GM12878 (cell line): Measurements from ENCODE around the gene KCNAB3.

ENCODE experiments used
- EZH2 ChIP-seq: IDR thresholded peaks from 2 replicates; pipeline ENCODE4 v1.6.1; 2012; ENCODE audit warnings: low read depth, mild to moderate bottlenecking, control low read depth, inconsistent platforms, low read length, borderline replicate concordance; ENCODE audit not compliant: control insufficient read depth
- HDAC2 ChIP-seq: fragments of 200-600 bp; sonication (generic); IDR thresholded peaks from 2 replicates; pipeline ENCODE4 v1.6.1; 2017
- KDM1A ChIP-seq: fragments of 200-600 bp; sonication (generic); IDR thresholded peaks from 2 replicates; pipeline ENCODE4 v1.6.1; 2016; ENCODE audit warnings: borderline replicate concordance
- NFYB ChIP-seq: IDR thresholded peaks from 2 replicates; pipeline ENCODE4 v1.6.1; 2011; ENCODE audit warnings: low read depth, mild to moderate bottlenecking, low read length, improper control_type of control experiment, moderate library complexity; ENCODE audit not compliant: insufficient read depth
- NR2C2 ChIP-seq: IDR thresholded peaks from 2 replicates; pipeline ENCODE4 v1.6.1; 2011; ENCODE audit warnings: borderline replicate concordance, low read depth; ENCODE audit not compliant: control insufficient read depth, insufficient read length
- POLR2A ChIP-seq: IDR thresholded peaks from 2 replicates; pipeline ENCODE4 v1.6.1; 2011; ENCODE audit warnings: low read depth, mild to moderate bottlenecking, low read length
- RELA ChIP-seq: fragments of 450-650 bp; IDR thresholded peaks from 2 replicates; pipeline ENCODE4 v1.8.0; 2014; ENCODE audit warnings: borderline replicate concordance; ENCODE audit not compliant: partially characterized antibody
- SREBF1 ChIP-seq: IDR thresholded peaks from 2 replicates; pipeline ENCODE4 v1.6.1; 2012; ENCODE audit warnings: mild to moderate bottlenecking, low read length
- SRF ChIP-seq, 2 experiments: IDR thresholded peaks; 2 replicates each; pipeline ENCODE4 v1.6.1; 2011; ENCODE audit warnings: low read depth in 2 of 2, low read length in 2 of 2, mild to moderate bottlenecking in 1 of 2, moderate library complexity in 1 of 2
- SUZ12 ChIP-seq: fragments of 200-600 bp; sonication (generic); IDR thresholded peaks from one replicate; pipeline ENCODE4 v1.6.1; 2018; ENCODE audit warnings: antibody characterized with exemption, mild to moderate bottlenecking; ENCODE audit not compliant: unreplicated experiment
- ZNF217 ChIP-seq: fragments of 450-650 bp; IDR thresholded peaks from 2 replicates; pipeline ENCODE4 v1.6.1; 2017; ENCODE audit warnings: antibody characterized with exemption, mild to moderate bottlenecking
- TF ChIP-seq, protein P1 (sequence below), 3 experiments: IDR thresholded peaks in 2 of 3; conservative IDR thresholded peaks in 1 of 3; 2 replicates each; pipeline ENCODE4 v1.5.1; 2011; ENCODE audit warnings: low read depth in 3 of 3, low read length in 3 of 3, mild to moderate bottlenecking in 3 of 3, control low read depth in 2 of 3, moderate library complexity in 2 of 3, inconsistent platforms in 1 of 3, mixed read lengths in 1 of 3; ENCODE audit not compliant: control insufficient read depth in 2 of 3, insufficient read depth in 1 of 3; ENCODE audit errors: extremely low read depth in 1 of 3
- TF ChIP-seq, protein P2 (sequence below): fragments of 450-650 bp; IDR thresholded peaks from 2 replicates; pipeline ENCODE4 v1.6.1; 2016; ENCODE audit warnings: mild to moderate bottlenecking

- TF ChIP-seq EZH2 (no peak), KDM1A (no peak), RELA (no peak), SUZ12 (no peak), HDAC2 (no peak), NFYB (no peak), SREBF1 (no peak), SRF (IDR thresholded peaks at IDR 0.05; ENCODE audit: low read depth in 2 of 2, low read length in 2 of 2) (no peak), NR2C2 (no peak), ZNF217 (no peak), POLR2A (no peak)
- TF ChIP-seq, protein P1, sequence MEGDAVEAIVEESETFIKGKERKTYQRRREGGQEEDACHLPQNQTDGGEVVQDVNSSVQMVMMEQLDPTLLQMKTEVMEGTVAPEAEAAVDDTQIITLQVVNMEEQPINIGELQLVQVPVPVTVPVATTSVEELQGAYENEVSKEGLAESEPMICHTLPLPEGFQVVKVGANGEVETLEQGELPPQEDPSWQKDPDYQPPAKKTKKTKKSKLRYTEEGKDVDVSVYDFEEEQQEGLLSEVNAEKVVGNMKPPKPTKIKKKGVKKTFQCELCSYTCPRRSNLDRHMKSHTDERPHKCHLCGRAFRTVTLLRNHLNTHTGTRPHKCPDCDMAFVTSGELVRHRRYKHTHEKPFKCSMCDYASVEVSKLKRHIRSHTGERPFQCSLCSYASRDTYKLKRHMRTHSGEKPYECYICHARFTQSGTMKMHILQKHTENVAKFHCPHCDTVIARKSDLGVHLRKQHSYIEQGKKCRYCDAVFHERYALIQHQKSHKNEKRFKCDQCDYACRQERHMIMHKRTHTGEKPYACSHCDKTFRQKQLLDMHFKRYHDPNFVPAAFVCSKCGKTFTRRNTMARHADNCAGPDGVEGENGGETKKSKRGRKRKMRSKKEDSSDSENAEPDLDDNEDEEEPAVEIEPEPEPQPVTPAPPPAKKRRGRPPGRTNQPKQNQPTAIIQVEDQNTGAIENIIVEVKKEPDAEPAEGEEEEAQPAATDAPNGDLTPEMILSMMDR (IDR thresholded peaks at IDR 0.05 in 2 of 3, conservative IDR thresholded peaks at IDR 0.05 in 1 of 3; ENCODE audit: control insufficient read depth in 2 of 3, extremely low read depth in 1 of 3, insufficient read depth in 1 of 3, low read depth in 3 of 3, low read length in 3 of 3): no peak
- TF ChIP-seq, protein P2, sequence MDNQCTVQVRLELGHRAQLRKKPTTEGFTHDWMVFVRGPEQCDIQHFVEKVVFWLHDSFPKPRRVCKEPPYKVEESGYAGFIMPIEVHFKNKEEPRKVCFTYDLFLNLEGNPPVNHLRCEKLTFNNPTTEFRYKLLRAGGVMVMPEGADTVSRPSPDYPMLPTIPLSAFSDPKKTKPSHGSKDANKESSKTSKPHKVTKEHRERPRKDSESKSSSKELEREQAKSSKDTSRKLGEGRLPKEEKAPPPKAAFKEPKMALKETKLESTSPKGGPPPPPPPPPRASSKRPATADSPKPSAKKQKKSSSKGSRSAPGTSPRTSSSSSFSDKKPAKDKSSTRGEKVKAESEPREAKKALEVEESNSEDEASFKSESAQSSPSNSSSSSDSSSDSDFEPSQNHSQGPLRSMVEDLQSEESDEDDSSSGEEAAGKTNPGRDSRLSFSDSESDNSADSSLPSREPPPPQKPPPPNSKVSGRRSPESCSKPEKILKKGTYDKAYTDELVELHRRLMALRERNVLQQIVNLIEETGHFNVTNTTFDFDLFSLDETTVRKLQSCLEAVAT: no peak
These were observed 42.0 kb upstream of the KCNAB3 start for GRCh38 chr17:7971651-7972050.
